ENCODE measurements around the gene UGT1A8. TPM values are rescaled to one million over a fixed set of nuclear protein-coding genes. Genes with fewer than 3 reads are reported as not detected.

UGT1A8 gene
- total and polyA plus RNA-seq, 3 experiments from 2014 or later = not detected

- Histone ChIP-seq H3K4me1 (ENCODE audit: insufficient read depth, low read length) (no peaks in the 10 kb centered on the region), H3K4me3 (ENCODE audit: low read length) (no peak overlapping the region), H3K27ac (ENCODE audit: low read depth, low read length) (no peak overlapping the region), H3K27me3 (ENCODE audit: insufficient read depth, low read length, poor library complexity, severe bottlenecking) (peaks cover 4% of the 10 kb centered on the region), H3K9me3 (ENCODE audit: low read length) (no peaks in the 10 kb centered on the region), H3K36me3 (ENCODE audit: insufficient read depth, low read length) (no peaks in the 10 kb centered on the region)
- Mint-ChIP-seq H3K4me1 (no peaks in the 10 kb centered on the region), H3K36me3 (no peaks in the 10 kb centered on the region), H3K4me3 (no peak overlapping the region), H3K27ac (no peak overlapping the region), H3K27me3 (peaks cover 12 to 53% of the 10 kb centered on the region in 2 donors), H3K9me3 (no peaks in the 10 kb centered on the region)
- CTCF ChIA-PET = no interaction called here
- no peak for DNase-seq
- POLR2A ChIA-PET = no interaction called here
These were observed 63.1 kb downstream of the UGT1A8 start for GRCh38 chr2:233680361-233681045.

GRCh38 chr2:233681521-233682099 is 64.2 kb downstream of the UGT1A8 start, which contains the start of gene UGT1A7:
Gene UGT1A7 (plus strand): TSS chr2:233681901. CDS start chr2:233681938, 37 bp downstream.
- H3K9me3 Mint-ChIP-seq = no peaks in the 10 kb centered on the region
- POLR2A ChIA-PET = no interaction called here
- Histone ChIP-seq H3K36me3 (ENCODE audit: insufficient read depth, low read length) (no peaks in the 10 kb centered on the region), H3K27me3 (ENCODE audit: insufficient read depth, low read length, poor library complexity, severe bottlenecking) (peaks cover 3% of the 10 kb centered on the region), H3K4me1 (ENCODE audit: insufficient read depth, low read length) (no peaks in the 10 kb centered on the region), H3K27ac (ENCODE audit: low read depth, low read length) (no peak within 1 kb of the TSS), H3K4me3 (ENCODE audit: low read length) (no peak within 1 kb of the TSS), H3K9me3 (ENCODE audit: low read length) (no peaks in the 10 kb centered on the region)
- H3K27me3 Mint-ChIP-seq = peaks cover 12 to 49% of the 10 kb centered on the region in 2 donors
- DNase-seq = no peak
- H3K27ac Mint-ChIP-seq = no peak within 1 kb of the TSS
- H3K36me3 Mint-ChIP-seq = no peaks in the 10 kb centered on the region
- CTCF ChIA-PET = no interaction called here
- H3K4me3 Mint-ChIP-seq = no peak within 1 kb of the TSS
- no peaks in the 10 kb centered on the region for H3K4me1 Mint-ChIP-seq

GRCh38 chr2:233684640-233685039 is 67.2 kb downstream of the UGT1A8 start:
- Mint-ChIP-seq H3K27me3 (peaks cover 13 to 36% of the 10 kb centered on the region in 2 donors), H3K4me1 (no peaks in the 10 kb centered on the region), H3K36me3 (no peaks in the 10 kb centered on the region), H3K4me3 (no peak overlapping the region), H3K27ac (no peak overlapping the region), H3K9me3 (no peaks in the 10 kb centered on the region)
- no peak for DNase-seq
- Histone ChIP-seq H3K4me1 (ENCODE audit: insufficient read depth, low read length) (no peaks in the 10 kb centered on the region), H3K9me3 (ENCODE audit: low read length) (no peaks in the 10 kb centered on the region), H3K36me3 (ENCODE audit: insufficient read depth, low read length) (no peaks in the 10 kb centered on the region), H3K27ac (ENCODE audit: low read depth, low read length) (no peak overlapping the region), H3K27me3 (ENCODE audit: insufficient read depth, low read length, poor library complexity, severe bottlenecking) (no peaks in the 10 kb centered on the region), H3K4me3 (ENCODE audit: low read length) (no peak overlapping the region)
- ChIA-PET POLR2A (no interaction called here), CTCF (no interaction called here)

DNA sequence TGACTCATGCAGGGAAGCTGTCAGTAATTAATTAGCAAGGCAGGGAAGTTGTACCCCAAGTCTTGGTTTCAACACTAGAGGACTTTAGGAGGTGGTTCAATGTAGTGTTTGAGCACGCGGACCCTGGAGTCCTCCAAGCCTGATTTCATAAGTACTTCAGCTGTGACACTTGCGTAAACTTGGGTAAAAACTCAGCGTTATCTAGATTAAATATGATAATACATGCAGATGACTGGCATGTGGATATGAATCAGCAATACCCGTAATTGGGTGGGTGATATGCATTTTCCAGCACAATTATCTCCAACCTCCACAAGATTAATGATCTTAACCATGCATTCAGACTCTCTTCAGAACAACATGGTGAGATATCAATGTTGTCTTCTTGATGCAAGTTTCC is 69.5 kb downstream of the UGT1A8 start:
- Mint-ChIP-seq H3K27ac (no peak overlapping the region), H3K27me3 (peaks cover 12 to 43% of the 10 kb centered on the region in 2 donors), H3K36me3 (no peaks in the 10 kb centered on the region), H3K4me1 (no peaks in the 10 kb centered on the region), H3K9me3 (no peaks in the 10 kb centered on the region), H3K4me3 (no peak overlapping the region)
- CTCF ChIA-PET = no interaction called here
- no peaks in the 10 kb centered on the region for H3K4me1 ChIP-seq (ENCODE audit: insufficient read depth, low read length)
- no peak overlapping the region for H3K27ac ChIP-seq (ENCODE audit: low read depth, low read length)
- no peaks in the 10 kb centered on the region for H3K36me3 ChIP-seq (ENCODE audit: insufficient read depth, low read length)
- no peaks in the 10 kb centered on the region for H3K9me3 ChIP-seq (ENCODE audit: low read length)
- no peaks in the 10 kb centered on the region for H3K27me3 ChIP-seq (ENCODE audit: insufficient read depth, low read length, poor library complexity, severe bottlenecking)
- POLR2A ChIA-PET = no interaction called here
- no peak overlapping the region for H3K4me3 ChIP-seq (ENCODE audit: low read length)
- no peak for DNase-seq

DNA sequence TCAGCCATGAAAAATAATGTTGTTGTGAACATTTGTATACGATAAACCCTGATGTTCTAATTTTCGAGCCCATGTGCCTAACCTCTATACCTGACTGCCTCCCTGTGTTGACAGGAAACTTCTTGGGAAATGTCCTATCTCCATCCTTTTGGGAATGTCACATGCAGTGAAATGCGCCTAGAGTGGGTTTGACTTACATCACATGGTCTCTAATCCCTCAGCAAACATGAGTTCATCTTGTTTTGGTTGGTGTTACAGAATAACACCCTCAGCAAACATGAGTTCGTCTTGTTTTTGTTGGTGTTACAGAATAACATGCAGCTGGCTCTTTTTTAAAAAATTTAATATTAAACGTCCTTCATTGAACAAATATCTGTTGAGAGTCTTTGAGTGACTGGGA is 70.9 kb downstream of the UGT1A8 start:
- CTCF ChIA-PET = no interaction called here
- Mint-ChIP-seq H3K36me3 (no peaks in the 10 kb centered on the region), H3K27ac (no peak overlapping the region), H3K27me3 (peaks cover 8 to 48% of the 10 kb centered on the region in 2 donors), H3K4me1 (no peaks in the 10 kb centered on the region), H3K4me3 (no peak overlapping the region), H3K9me3 (no peaks in the 10 kb centered on the region)
- POLR2A ChIA-PET = no interaction called here
- DNase-seq = no peak
- Histone ChIP-seq H3K4me1 (ENCODE audit: insufficient read depth, low read length) (no peaks in the 10 kb centered on the region), H3K27me3 (ENCODE audit: insufficient read depth, low read length, poor library complexity, severe bottlenecking) (no peaks in the 10 kb centered on the region), H3K36me3 (ENCODE audit: insufficient read depth, low read length) (no peaks in the 10 kb centered on the region), H3K9me3 (ENCODE audit: low read length) (no peaks in the 10 kb centered on the region), H3K27ac (ENCODE audit: low read depth, low read length) (no peak overlapping the region), H3K4me3 (ENCODE audit: low read length) (no peak overlapping the region)

DNA sequence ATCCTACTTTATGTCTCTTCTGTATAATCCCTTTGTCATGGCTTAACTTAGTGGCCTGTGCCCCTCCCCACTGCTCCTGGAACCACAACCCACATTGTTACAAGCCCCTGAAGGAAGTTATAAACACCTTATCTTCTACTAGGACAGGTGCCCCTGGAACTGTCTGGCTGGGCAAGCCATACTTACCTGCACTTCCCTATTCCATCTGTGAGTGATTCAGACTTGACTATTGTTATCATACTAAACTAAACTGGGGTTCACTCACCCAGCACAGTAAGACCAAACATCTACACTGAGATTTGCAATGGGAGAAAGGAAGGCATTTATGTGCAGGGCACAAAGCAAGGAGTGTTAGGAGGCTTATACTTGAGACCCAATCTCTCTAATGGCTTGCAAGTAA is 71.6 kb downstream of the UGT1A8 start:
- Histone ChIP-seq H3K27me3 (ENCODE audit: insufficient read depth, low read length, poor library complexity, severe bottlenecking) (no peaks in the 10 kb centered on the region), H3K27ac (ENCODE audit: low read depth, low read length) (no peak overlapping the region), H3K36me3 (ENCODE audit: insufficient read depth, low read length) (no peaks in the 10 kb centered on the region), H3K4me3 (ENCODE audit: low read length) (no peak overlapping the region), H3K9me3 (ENCODE audit: low read length) (no peaks in the 10 kb centered on the region), H3K4me1 (ENCODE audit: insufficient read depth, low read length) (no peaks in the 10 kb centered on the region)
- H3K9me3 Mint-ChIP-seq = no peaks in the 10 kb centered on the region
- H3K4me1 Mint-ChIP-seq = no peaks in the 10 kb centered on the region
- no peaks in the 10 kb centered on the region for H3K36me3 Mint-ChIP-seq
- no peak for DNase-seq
- H3K27me3 Mint-ChIP-seq = peaks cover 11 to 53% of the 10 kb centered on the region in 2 donors
- H3K4me3 Mint-ChIP-seq = no peak overlapping the region
- POLR2A ChIA-PET = no interaction called here
- CTCF ChIA-PET = no interaction called here
- no peak overlapping the region for H3K27ac Mint-ChIP-seq

DNA sequence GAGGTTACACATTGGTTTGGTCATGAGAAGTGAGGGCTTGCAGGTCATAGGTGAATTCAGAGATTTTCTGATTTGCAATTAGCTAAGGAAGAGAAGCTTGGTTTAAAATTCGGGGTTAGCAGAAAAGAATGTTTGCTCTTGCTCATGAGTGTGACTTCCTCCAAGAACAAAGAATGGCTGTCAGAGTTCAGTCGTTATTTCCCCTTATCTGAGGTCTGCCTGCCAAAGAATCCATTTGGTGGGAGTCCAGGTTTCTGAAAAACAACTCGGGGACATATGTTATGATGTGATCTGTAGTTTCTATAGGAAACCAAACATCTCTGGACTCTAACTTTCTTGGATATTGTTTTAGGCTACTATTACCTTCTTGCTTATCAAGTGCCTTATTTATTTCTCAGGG is 72.1 kb downstream of the UGT1A8 start:
- no peaks in the 10 kb centered on the region for H3K4me1 Mint-ChIP-seq
- Histone ChIP-seq H3K36me3 (ENCODE audit: insufficient read depth, low read length) (no peaks in the 10 kb centered on the region), H3K27ac (ENCODE audit: low read depth, low read length) (no peak overlapping the region), H3K27me3 (ENCODE audit: insufficient read depth, low read length, poor library complexity, severe bottlenecking) (no peaks in the 10 kb centered on the region), H3K9me3 (ENCODE audit: low read length) (no peaks in the 10 kb centered on the region), H3K4me3 (ENCODE audit: low read length) (no peak overlapping the region), H3K4me1 (ENCODE audit: insufficient read depth, low read length) (no peaks in the 10 kb centered on the region)
- no peaks in the 10 kb centered on the region for H3K9me3 Mint-ChIP-seq
- POLR2A ChIA-PET = no interaction called here
- no peak for DNase-seq
- CTCF ChIA-PET = no interaction called here
- peaks cover 11 to 53% of the 10 kb centered on the region in 2 donors for H3K27me3 Mint-ChIP-seq
- no peak overlapping the region for H3K4me3 Mint-ChIP-seq
- no peaks in the 10 kb centered on the region for H3K36me3 Mint-ChIP-seq
- no peak overlapping the region for H3K27ac Mint-ChIP-seq

GRCh38 chr2:233690444-233690843 is 73.0 kb downstream of the UGT1A8 start:
- no peaks in the 10 kb centered on the region for H3K36me3 ChIP-seq (ENCODE audit: insufficient read depth, low read length)
- H3K27me3 Mint-ChIP-seq = peaks cover 13 to 49% of the 10 kb centered on the region in 2 donors
- POLR2A ChIA-PET = no interaction called here
- H3K27me3 ChIP-seq (ENCODE audit: insufficient read depth, low read length, poor library complexity, severe bottlenecking) = no peaks in the 10 kb centered on the region
- H3K4me3 Mint-ChIP-seq = no peak overlapping the region
- H3K27ac ChIP-seq (ENCODE audit: low read depth, low read length) = no peak overlapping the region
- H3K9me3 Mint-ChIP-seq = no peaks in the 10 kb centered on the region
- H3K4me1 Mint-ChIP-seq = no peaks in the 10 kb centered on the region
- H3K4me3 ChIP-seq (ENCODE audit: low read length) = no peak overlapping the region
- H3K36me3 Mint-ChIP-seq = no peaks in the 10 kb centered on the region
- H3K27ac Mint-ChIP-seq = no peak overlapping the region
- no peak for DNase-seq
- CTCF ChIA-PET = no interaction called here
- H3K4me1 ChIP-seq (ENCODE audit: insufficient read depth, low read length) = no peaks in the 10 kb centered on the region
- no peaks in the 10 kb centered on the region for H3K9me3 ChIP-seq (ENCODE audit: low read length)
